ENCODE measurements around the gene NPPB. TPM values are rescaled to one million over a fixed set of nuclear protein-coding genes. Genes with fewer than 3 reads are reported as not detected.

The NPPB gene
- total RNA-seq, 2 donors from 2014 or later: not detected

DNA sequence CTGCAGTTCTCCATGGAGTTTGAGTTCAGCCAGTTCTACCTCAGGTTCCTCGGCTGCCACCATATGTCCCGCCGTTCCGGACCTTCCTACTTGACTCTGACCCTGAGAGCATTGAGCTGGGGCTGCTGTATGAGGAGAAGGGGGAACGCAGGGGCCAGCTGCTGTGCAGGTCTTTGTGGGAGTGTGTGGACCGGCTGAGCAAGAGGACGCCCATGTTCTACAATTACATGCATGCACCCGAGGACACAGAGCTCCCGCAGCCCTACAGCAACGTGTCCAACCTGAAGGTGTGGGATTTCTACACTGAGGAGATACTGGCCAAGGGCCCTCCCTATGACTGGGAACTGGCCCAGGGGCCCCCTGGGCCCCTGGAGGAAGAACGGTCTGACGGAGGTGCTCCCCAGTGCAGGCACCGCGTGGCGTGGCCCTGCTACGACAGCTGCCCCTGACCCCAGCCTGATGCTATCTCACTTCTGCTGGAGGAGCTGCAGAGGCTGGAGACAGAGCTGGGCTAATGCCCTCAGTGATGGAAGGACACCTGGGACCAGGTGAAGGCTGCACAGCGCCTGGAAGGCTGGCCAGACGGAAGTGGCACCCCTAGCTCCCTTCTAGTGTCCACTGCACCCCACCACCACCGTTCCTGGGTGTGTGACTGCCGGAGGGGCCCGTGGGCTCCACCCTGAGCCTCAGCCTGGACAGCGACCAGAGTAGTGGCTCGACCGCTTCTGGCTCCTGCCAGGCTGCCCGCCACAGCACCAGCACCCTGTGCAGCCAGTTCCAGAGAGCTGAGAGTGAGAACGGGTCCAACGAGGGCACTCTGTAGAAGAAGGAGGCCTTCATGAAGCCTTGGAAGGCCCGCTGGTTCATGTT lies 20.8 kb upstream of the NPPB start:
- H3K4me1 ChIP-seq (replicated peaks): peaks cover 4% of the 10 kb centered on the region
- 71% methylated on average over 28 of the region's 28 CpGs for WGBS
- no peaks in the 10 kb centered on the region for H3K27me3 ChIP-seq (replicated peaks; ENCODE audit: insufficient read depth)
- H3K27ac ChIP-seq: no peak overlapping the region
- no peaks in the 10 kb centered on the region for H3K9me3 ChIP-seq
- no peak overlapping the region for H3K4me3 ChIP-seq
- intact Hi-C loops (cut with DNase I): no loop called here
- no peak for TF ChIP-seq POLR2AphosphoS5 (IDR thresholded peaks at IDR 0.05)
- no peak for TF ChIP-seq POLR2A (IDR thresholded peaks at IDR 0.05)
- TF ChIP-seq, protein P1, sequence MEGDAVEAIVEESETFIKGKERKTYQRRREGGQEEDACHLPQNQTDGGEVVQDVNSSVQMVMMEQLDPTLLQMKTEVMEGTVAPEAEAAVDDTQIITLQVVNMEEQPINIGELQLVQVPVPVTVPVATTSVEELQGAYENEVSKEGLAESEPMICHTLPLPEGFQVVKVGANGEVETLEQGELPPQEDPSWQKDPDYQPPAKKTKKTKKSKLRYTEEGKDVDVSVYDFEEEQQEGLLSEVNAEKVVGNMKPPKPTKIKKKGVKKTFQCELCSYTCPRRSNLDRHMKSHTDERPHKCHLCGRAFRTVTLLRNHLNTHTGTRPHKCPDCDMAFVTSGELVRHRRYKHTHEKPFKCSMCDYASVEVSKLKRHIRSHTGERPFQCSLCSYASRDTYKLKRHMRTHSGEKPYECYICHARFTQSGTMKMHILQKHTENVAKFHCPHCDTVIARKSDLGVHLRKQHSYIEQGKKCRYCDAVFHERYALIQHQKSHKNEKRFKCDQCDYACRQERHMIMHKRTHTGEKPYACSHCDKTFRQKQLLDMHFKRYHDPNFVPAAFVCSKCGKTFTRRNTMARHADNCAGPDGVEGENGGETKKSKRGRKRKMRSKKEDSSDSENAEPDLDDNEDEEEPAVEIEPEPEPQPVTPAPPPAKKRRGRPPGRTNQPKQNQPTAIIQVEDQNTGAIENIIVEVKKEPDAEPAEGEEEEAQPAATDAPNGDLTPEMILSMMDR (IDR thresholded peaks at IDR 0.05): no peak
- DNase-seq (ENCODE audit: low spot score): no peak
- no peaks in the 10 kb centered on the region for H3K36me3 ChIP-seq

DNA sequence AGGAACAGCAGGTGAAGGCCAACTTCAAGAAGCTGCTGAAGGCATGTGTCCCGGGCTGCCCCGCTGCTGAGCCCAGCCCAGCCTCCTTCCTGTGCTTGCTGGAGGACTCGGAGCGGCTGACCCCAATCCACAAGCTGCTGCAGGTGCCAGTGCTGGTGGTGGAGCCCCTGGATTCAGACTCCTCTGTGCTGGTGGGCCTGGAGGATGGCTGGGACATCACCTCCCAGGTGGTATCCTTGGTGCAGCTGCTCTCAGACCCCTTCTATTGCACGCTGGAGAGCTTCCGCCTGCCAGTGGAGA lies 20.1 kb upstream of the NPPB start:
- 71% methylated on average over 6 of the region's 6 CpGs for WGBS
- TF ChIP-seq POLR2AphosphoS5 (IDR thresholded peaks at IDR 0.05) (no peak), POLR2A (IDR thresholded peaks at IDR 0.05) (no peak)
- TF ChIP-seq, protein P1 (IDR thresholded peaks at IDR 0.05): no peak

DNA sequence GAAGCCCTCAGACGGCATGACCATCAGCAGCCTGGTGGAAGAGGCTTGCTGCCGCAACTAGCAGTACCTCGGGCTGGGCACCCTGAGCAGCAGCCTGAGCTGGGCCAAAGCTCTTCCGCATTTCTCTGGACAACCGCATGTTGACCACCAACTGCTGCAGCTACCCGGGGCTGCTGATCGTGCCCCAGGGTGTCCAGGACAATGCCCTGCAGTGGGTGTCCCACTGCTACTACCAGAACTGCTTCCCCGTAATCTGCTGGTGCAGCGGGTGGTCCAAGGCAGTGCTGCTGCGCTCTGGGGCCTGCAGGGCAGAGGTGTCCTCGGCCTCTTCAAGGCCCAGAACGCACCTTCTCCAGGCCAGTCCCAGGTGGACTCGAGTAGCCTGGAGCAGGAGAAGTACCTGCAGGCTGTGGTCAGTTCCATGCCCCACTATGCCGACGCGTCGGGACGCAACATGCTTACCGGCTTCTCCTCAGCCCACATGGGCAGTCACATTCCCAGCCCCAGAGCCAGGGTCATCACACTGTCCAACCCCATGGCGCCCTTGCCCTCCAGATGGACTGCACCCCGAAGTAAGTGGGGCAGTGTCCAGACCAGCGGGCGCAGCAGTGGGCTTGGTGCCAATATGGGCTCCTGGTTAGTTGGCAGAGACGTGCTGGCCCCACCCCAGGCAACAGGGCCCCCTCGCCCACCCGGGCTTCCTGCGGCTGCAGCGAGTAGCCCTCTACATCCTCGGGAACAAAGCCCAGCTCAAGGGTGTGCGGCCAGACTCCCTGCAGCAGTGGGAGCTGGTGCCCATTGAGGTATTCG lies 19.5 kb upstream of the NPPB start:
- no peaks in the 10 kb centered on the region for H3K9me3 ChIP-seq
- no peak for DNase-seq (ENCODE audit: low spot score)
- no peaks in the 10 kb centered on the region for H3K36me3 ChIP-seq
- intact Hi-C loops (cut with DNase I): no loop called here
- 93% methylated on average over 26 of the region's 31 CpGs for WGBS
- TF ChIP-seq POLR2AphosphoS5 (IDR thresholded peaks at IDR 0.05) (no peak), POLR2A (IDR thresholded peaks at IDR 0.05) (no peak)
- TF ChIP-seq, protein P1 (IDR thresholded peaks at IDR 0.05): no peak
- H3K4me1 ChIP-seq (replicated peaks): peaks cover 4% of the 10 kb centered on the region
- no peak overlapping the region for H3K4me3 ChIP-seq
- no peak overlapping the region for H3K27ac ChIP-seq
- no peaks in the 10 kb centered on the region for H3K27me3 ChIP-seq (replicated peaks; ENCODE audit: insufficient read depth)

More for the DNA sequence above, 20.1 kb upstream of the NPPB start:
- Histone ChIP-seq H3K4me3 (no peak overlapping the region), H3K36me3 (no peaks in the 10 kb centered on the region), H3K9me3 (no peaks in the 10 kb centered on the region), H3K4me1 (replicated peaks) (peaks cover 4% of the 10 kb centered on the region), H3K27ac (no peak overlapping the region), H3K27me3 (replicated peaks; ENCODE audit: insufficient read depth) (no peaks in the 10 kb centered on the region)
- DNase-seq (ENCODE audit: low spot score): no peak
- intact Hi-C loops (cut with DNase I): no loop called here

DNA sequence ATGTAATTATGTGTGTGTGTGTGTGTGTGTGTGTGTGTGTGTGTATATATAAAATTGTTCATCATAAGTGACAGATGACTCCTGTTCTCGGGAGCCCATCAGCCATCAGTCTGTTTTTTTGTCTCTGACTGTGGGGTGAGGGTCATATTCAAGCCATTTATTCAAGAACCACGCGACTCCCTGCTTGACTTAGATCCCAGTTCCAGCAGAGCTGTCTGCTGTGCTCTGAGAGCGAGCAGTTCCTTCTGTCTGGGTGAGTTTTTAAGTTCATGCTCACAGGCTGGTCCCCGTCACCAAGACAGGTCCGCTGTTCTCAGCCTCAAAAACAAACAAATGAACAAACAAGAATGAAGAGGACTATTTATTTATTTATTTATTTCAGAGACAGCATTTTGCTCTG lies 18.3 kb upstream of the NPPB start:
- Histone ChIP-seq H3K9me3 (no peaks in the 10 kb centered on the region), H3K4me1 (replicated peaks) (peaks cover 4% of the 10 kb centered on the region), H3K36me3 (no peaks in the 10 kb centered on the region), H3K4me3 (no peak overlapping the region), H3K27me3 (replicated peaks; ENCODE audit: insufficient read depth) (no peaks in the 10 kb centered on the region), H3K27ac (no peak overlapping the region)
- TF ChIP-seq POLR2A (IDR thresholded peaks at IDR 0.05): no peak
- TF ChIP-seq, protein P1 (IDR thresholded peaks at IDR 0.05): no peak
- TF ChIP-seq POLR2AphosphoS5 (IDR thresholded peaks at IDR 0.05): no peak
- intact Hi-C loops (cut with DNase I): no loop called here
- no peak for DNase-seq (ENCODE audit: low spot score)
- 54% methylated on average over 6 of the region's 6 CpGs for WGBS

Measured in prostate gland (tissue), 2 donors.